CD4-positive, alpha-beta T cell treated with Interleukin-4 for 1 hour (primary cell): ENCODE measurements around the gene KRAS.
"Not testable (repeated sequence)": the region's sequence is repeated elsewhere in the genome, so short reads cannot be mapped to it uniquely, and the experiment has no call there.

Experiments used
- DNase-seq, 2 donors: peaks; one replicate each; pipeline ENCODE4 v3.0.0-alpha.2; 2020 to 2022

The KRAS gene

GRCh38 chr12:25250744-25251730 is at the start of gene KRAS:
Gene KRAS, minus strand, starts transcription at chr12:25250929.
- DNase-seq = peak; percentile 94 to 95

- DNase-seq = no peak
These were observed 45.7 kb upstream of the KRAS start for GRCh38 chr12:25296381-25296780.

- DNase-seq = no peak
These were observed 44.6 kb upstream of the KRAS start for GRCh38 chr12:25295361-25295760.

GRCh38 chr12:25293653-25294052 is 42.9 kb upstream of the KRAS start:
- DNase-seq = no peak

- not testable (repeated sequence) for DNase-seq
These were observed 42.1 kb upstream of the KRAS start for GRCh38 chr12:25292810-25293221.

GRCh38 chr12:25287610-25288009 is 36.9 kb upstream of the KRAS start:
- no peak for DNase-seq

GRCh38 chr12:25286837-25287236 is 36.1 kb upstream of the KRAS start:
- DNase-seq = no peak

- DNase-seq = no peak
These were observed 33.3 kb upstream of the KRAS start for GRCh38 chr12:25284024-25284423.

- DNase-seq = no peak
These were observed 32.3 kb upstream of the KRAS start for GRCh38 chr12:25283006-25283405.

- DNase-seq = peak in 1 of 2 donors; percentile 32
These were observed 29.4 kb upstream of the KRAS start for GRCh38 chr12:25280082-25280481.

- DNase-seq = no peak
These were observed 27.5 kb upstream of the KRAS start for GRCh38 chr12:25278269-25278668.

GRCh38 chr12:25276199-25276937 is 25.6 kb upstream of the KRAS start:
- peak in 1 of 2 donors; percentile 17 for DNase-seq

- no peak for DNase-seq
These were observed 20.9 kb upstream of the KRAS start for GRCh38 chr12:25271486-25272098.

GRCh38 chr12:25269701-25270100 is 19.0 kb upstream of the KRAS start:
- DNase-seq = no peak

- no peak for DNase-seq
These were observed 15.8 kb upstream of the KRAS start for GRCh38 chr12:25266497-25266896.

GRCh38 chr12:25264862-25265261 is 14.1 kb upstream of the KRAS start:
- no peak for DNase-seq

- DNase-seq = no peak
These were observed 13.4 kb upstream of the KRAS start for GRCh38 chr12:25264114-25264513.

GRCh38 chr12:25263594-25263993 is 12.9 kb upstream of the KRAS start:
- no peak for DNase-seq

GRCh38 chr12:25262389-25263074 is 11.8 kb upstream of the KRAS start:
- DNase-seq = no peak

GRCh38 chr12:25257590-25258324 is 7.0 kb upstream of the KRAS start:
- DNase-seq = no peak

GRCh38 chr12:25256826-25257225 is 6.1 kb upstream of the KRAS start:
- no peak for DNase-seq

- no peak for DNase-seq
These were observed 5.3 kb upstream of the KRAS start for GRCh38 chr12:25256005-25256404.
